H1 (cell line): ENCODE measurements around the gene ABHD16A. TPM values are rescaled to one million over a fixed set of nuclear protein-coding genes. Genes with fewer than 3 reads are reported as not detected.

Experiments
- CTCF ChIA-PET: fragments of 300-600 bp; sonication (Branson Sonifier 250); formaldehyde crosslinking; loops from one replicate; lab custom pipeline; 2021; ENCODE audit not compliant: partially characterized antibody; lab: Charles Lee
- POLR2A ChIA-PET: fragments of 300-600 bp; sonication (Branson Sonifier 250); formaldehyde crosslinking; loops from one replicate; lab custom pipeline; 2021; ENCODE audit warnings: inconsistent platforms; ENCODE audit not compliant: partially characterized antibody; lab: Charles Lee
- DNase-seq, 2 experiments: peaks; one replicate each; pipeline versions ENCODE4 v3.0.0 to v3.0.0-alpha.2; 2010 to 2022; ENCODE audit warnings: low spot score in 2 of 2, low read depth in 1 of 2, mixed read lengths in 1 of 2
- FAIRE-seq: peaks from 2 replicates; lab custom pipeline; 2011; peaks lifted over from hg19 to GRCh38; lab: Jason Lieb, UNC
- H2AFZ ChIP-seq: 2 replicates; pipeline ENCODE4 v1.8.1; 2012; ENCODE audit warnings: low read length, inconsistent platforms
- H2AK5ac ChIP-seq: 2 replicates; pipeline ENCODE4 v1.6.1; 2013; ENCODE audit warnings: low read depth, low read length
- H2BK120ac ChIP-seq: replicated peaks from 2 replicates; pipeline ENCODE3; 2013; ENCODE audit warnings: low read depth, low read length, inconsistent platforms
- H2BK12ac ChIP-seq: 2 replicates; pipeline ENCODE4 v1.6.1; 2013; ENCODE audit warnings: low read depth, low read length
- H2BK15ac ChIP-seq: 2 replicates; pipeline ENCODE4 v1.6.1; 2013; ENCODE audit warnings: low read length
- H2BK20ac ChIP-seq: 2 replicates; pipeline ENCODE4 v1.6.1; 2013; ENCODE audit warnings: low read length
- H2BK5ac ChIP-seq: 2 replicates; pipeline ENCODE4 v1.6.1; 2013; ENCODE audit warnings: low read depth, low read length
- H3K14ac ChIP-seq: 2 replicates; pipeline ENCODE4 v1.6.1; 2013; ENCODE audit warnings: inconsistent platforms; ENCODE audit not compliant: insufficient read length
- H3K18ac ChIP-seq: 2 replicates; pipeline ENCODE4 v1.6.1; 2013; ENCODE audit warnings: low read length; ENCODE audit errors: extremely low read depth
- H3K23ac ChIP-seq: 2 replicates; pipeline ENCODE4 v1.6.1; 2013; ENCODE audit warnings: inconsistent platforms; ENCODE audit not compliant: insufficient read length
- H3K23me2 ChIP-seq: 2 replicates; pipeline ENCODE4 v1.6.1; 2013; ENCODE audit warnings: low read depth, low read length
- H3K27ac ChIP-seq: 2 replicates; pipeline ENCODE4 v1.6.1; 2011; ENCODE audit warnings: low read depth, low read length, inconsistent platforms
- H3K27me3 ChIP-seq, 4 experiments: replicated peaks in 1 of 4; 1 replicate in 1 of 4; 2 replicates in 3 of 4; pipeline versions ENCODE4 v1.6.1 to v1.8.1; 2011 to 2013; ENCODE audit warnings: low read length in 3 of 4, mild to moderate bottlenecking in 3 of 4, inconsistent platforms in 2 of 4, mixed read lengths in 2 of 4, moderate library complexity in 1 of 4; ENCODE audit not compliant: control insufficient read depth in 3 of 4, insufficient read depth in 3 of 4; ENCODE audit errors: extremely low read depth in 1 of 4
- H3K36me3 ChIP-seq, 4 experiments: 2 replicates each; pipeline versions ENCODE4 v1.6.1 to v1.8.1; 2011 to 2013; ENCODE audit warnings: mild to moderate bottlenecking in 4 of 4, low read length in 3 of 4, moderate library complexity in 2 of 4, control low read depth in 1 of 4, inconsistent platforms in 1 of 4; ENCODE audit not compliant: insufficient read depth in 4 of 4, control insufficient read depth in 2 of 4
- H3K4ac ChIP-seq: replicated peaks from 2 replicates; pipeline ENCODE3; 2013; ENCODE audit warnings: low read length, low read depth, mixed read lengths, inconsistent platforms; ENCODE audit not compliant: insufficient read length
- H3K4me1 ChIP-seq, 4 experiments: replicated peaks in 1 of 4; 1 replicate in 1 of 4; 2 replicates in 3 of 4; pipeline versions ENCODE4 v1.6.1 to v1.8.1; 2011 to 2013; ENCODE audit warnings: low read length in 3 of 4, inconsistent platforms in 2 of 4, mixed read lengths in 1 of 4; ENCODE audit not compliant: insufficient read depth in 4 of 4, control insufficient read depth in 3 of 4
- H3K4me2 ChIP-seq, 2 experiments: 2 replicates each; pipeline versions ENCODE4 v1.6.1 to v1.8.1; 2011 to 2013; ENCODE audit warnings: low read depth in 2 of 2, low read length in 2 of 2, control low read depth in 1 of 2, inconsistent platforms in 1 of 2, mild to moderate bottlenecking in 1 of 2; ENCODE audit not compliant: insufficient read depth in 1 of 2
- H3K4me3 ChIP-seq, 4 experiments: fragments of 200-600, 300-600 bp in 1 of 4; sonication (generic), shearing (Covaris generic), sonication (Bioruptor Twin) in 1 of 4; 2 replicates each; pipeline versions ENCODE4 v1.5.1 to v1.8.1; 2011 to 2016; ENCODE audit warnings: low read length in 4 of 4, low read depth in 3 of 4, control low read depth in 2 of 4, inconsistent platforms in 2 of 4, mild to moderate bottlenecking in 2 of 4, mixed read lengths in 1 of 4, moderate library complexity in 1 of 4; ENCODE audit not compliant: insufficient read depth in 2 of 4; ENCODE audit errors: extremely low read depth in 1 of 4
- H3K56ac ChIP-seq: replicated peaks from 2 replicates; pipeline ENCODE3; 2013; ENCODE audit warnings: low read depth, mild to moderate bottlenecking, mixed read lengths, low read length, inconsistent platforms; ENCODE audit not compliant: insufficient read length
- H3K79me1 ChIP-seq: 2 replicates; pipeline ENCODE4 v1.6.1; 2013; ENCODE audit warnings: low read depth, low read length, control low read depth
- H3K79me2 ChIP-seq, 2 experiments: 2 replicates each; pipeline versions ENCODE4 v1.6.1 to v1.8.1; 2012 to 2013; ENCODE audit warnings: low read length in 2 of 2, mild to moderate bottlenecking in 2 of 2, inconsistent platforms in 1 of 2; ENCODE audit not compliant: insufficient read depth in 2 of 2, control insufficient read depth in 1 of 2
- H3K9ac ChIP-seq, 4 experiments: replicated peaks in 1 of 4; 1 replicate in 1 of 4; 2 replicates in 3 of 4; pipeline versions ENCODE4 v1.6.1 to v1.8.1; 2011 to 2013; ENCODE audit warnings: low read depth in 3 of 4, low read length in 3 of 4, control low read depth in 2 of 4, mild to moderate bottlenecking in 2 of 4, moderate library complexity in 2 of 4, inconsistent platforms in 1 of 4; ENCODE audit errors: extremely low read depth in 1 of 4
- H3K9me3 ChIP-seq, 2 experiments: 2 replicates each; pipeline versions ENCODE4 v1.6.1 to v1.8.1; 2012 to 2013; ENCODE audit warnings: mild to moderate bottlenecking in 2 of 2, moderate library complexity in 2 of 2, control low read depth in 1 of 2, inconsistent platforms in 1 of 2, low read depth in 1 of 2, low read length in 1 of 2, mixed read lengths in 1 of 2; ENCODE audit not compliant: insufficient read depth in 2 of 2
- H4K20me1 ChIP-seq, 2 experiments: replicated peaks in 1 of 2; 2 replicates each; pipeline versions ENCODE3 to v1.8.1; 2011 to 2013; ENCODE audit warnings: inconsistent platforms in 2 of 2, low read length in 2 of 2, mild to moderate bottlenecking in 1 of 2; ENCODE audit not compliant: insufficient read depth in 2 of 2, control insufficient read depth in 1 of 2
- H4K5ac ChIP-seq: 2 replicates; pipeline ENCODE4 v1.6.1; 2013; ENCODE audit warnings: low read length, low read depth, mixed read lengths, inconsistent platforms; ENCODE audit not compliant: insufficient read length
- H4K8ac ChIP-seq: 2 replicates; pipeline ENCODE4 v1.8.0; 2013; ENCODE audit warnings: mild to moderate bottlenecking, moderate library complexity, low read length, inconsistent platforms; ENCODE audit not compliant: insufficient read depth; ENCODE audit errors: extremely low read depth
- H4K91ac ChIP-seq: replicated peaks from 2 replicates; pipeline ENCODE3; 2013; ENCODE audit warnings: low read length, mixed read lengths, inconsistent platforms; ENCODE audit not compliant: insufficient read length
- CBX5 ChIP-seq: fragments of 300-800, 300-1000 bp; sonication (generic); IDR thresholded peaks from 2 replicates; pipeline ENCODE4 v1.7.1; 2016; ENCODE audit warnings: antibody characterized with exemption, low read length, low read depth
- JUND ChIP-seq: IDR thresholded peaks from 2 replicates; pipeline ENCODE4 v1.6.1; 2011; ENCODE audit warnings: mild to moderate bottlenecking, improper control_type of control experiment, low read length
- KDM4A ChIP-seq: IDR thresholded peaks from one replicate; pipeline ENCODE4 v1.7.1; 2012; ENCODE audit warnings: low read depth, mild to moderate bottlenecking, moderate library complexity, low read length, inconsistent platforms; ENCODE audit not compliant: severe bottlenecking
- NANOG ChIP-seq: IDR thresholded peaks from 2 replicates; pipeline ENCODE4 v1.6.1; 2011; ENCODE audit warnings: low read length, low read depth, mild to moderate bottlenecking, inconsistent platforms; ENCODE audit not compliant: insufficient read depth, poor library complexity, severe bottlenecking
- PHF8 ChIP-seq: fragments of 200-600 bp; sonication (generic); conservative IDR thresholded peaks from 2 replicates; pipeline ENCODE4 v1.7.1; 2012; ENCODE audit warnings: low read depth, mild to moderate bottlenecking, inconsistent platforms, low read length, moderate library complexity
- POU5F1 ChIP-seq: IDR thresholded peaks from 2 replicates; pipeline ENCODE4 v1.6.1; 2011; ENCODE audit warnings: low read depth, mild to moderate bottlenecking, low read length, moderate library complexity
- RAD21 ChIP-seq, 2 experiments: IDR thresholded peaks in 1 of 2; conservative IDR thresholded peaks in 1 of 2; 2 replicates each; pipeline ENCODE4 v1.6.1; 2011; ENCODE audit warnings: low read depth in 2 of 2, low read length in 2 of 2, improper control_type of control experiment in 1 of 2, inconsistent platforms in 1 of 2, mild to moderate bottlenecking in 1 of 2, moderate library complexity in 1 of 2
- SIX5 ChIP-seq: IDR thresholded peaks from 2 replicates; pipeline ENCODE4 v1.6.1; 2011; ENCODE audit warnings: mild to moderate bottlenecking, low read depth, low read length
- SUZ12 ChIP-seq: fragments of 200-600 bp; sonication (generic); IDR thresholded peaks from 2 replicates; pipeline ENCODE4 v1.6.1; 2012; ENCODE audit warnings: mild to moderate bottlenecking, inconsistent platforms, low read length, moderate library complexity, mixed read lengths
- WGBS, 2 experiments: shearing (Covaris generic) in 1 of 2; methylation state at CpG; one replicate each; pipeline versions ENCODE4 v1.1.6 to v1.1.7; 2013 to 2015; ENCODE audit warnings: low lambda C conversion rate in 2 of 2, mixed read lengths in 2 of 2, inconsistent platforms in 1 of 2, low coverage in 1 of 2, missing lambda C conversion rate in 1 of 2; ENCODE audit not compliant: insufficient replicate concordance in 2 of 2, insufficient coverage in 1 of 2, insufficient read length in 1 of 2; ENCODE audit errors: extremely low coverage in 1 of 2, missing lambda C conversion rate in 1 of 2; 5-methylcytosine and 5-hydroxymethylcytosine counted together
- polyA plus RNA-seq, 7 experiments: library from polyadenylated mRNA; depleted of rRNA in 3 of 7; stranded (reverse) in 5 of 7; unstranded in 2 of 7; fragments of >200 nt in 5 of 7; fragments of 200-250 nt in 2 of 7; gene quantifications; 1 replicate in 5 of 7; 2 replicates in 1 of 7; 4 replicates in 1 of 7; pipeline versions ENCODE4 v1.2.1 to v1.2.3, GENCODE V29; 2011 to 2013; ENCODE audit warnings: missing spikeins in 2 of 7, mixed read lengths in 2 of 7
- total RNA-seq: library from RNA; stranded (reverse); fragmentation: NEBNext Ultra II Directional; extraction: Animal tissue kit (Norgen Biotek cat#: 25700); gene quantifications from 2 replicates; pipeline ENCODE4 v1.2.1, GENCODE V29; 2021

The ABHD16A gene
- total and polyA plus RNA-seq, 2 of the 8 experiments (the other 6 are each of a cell fraction or from before 2014, with no cell fraction given): 32.9 to 40.2 TPM

DNA sequence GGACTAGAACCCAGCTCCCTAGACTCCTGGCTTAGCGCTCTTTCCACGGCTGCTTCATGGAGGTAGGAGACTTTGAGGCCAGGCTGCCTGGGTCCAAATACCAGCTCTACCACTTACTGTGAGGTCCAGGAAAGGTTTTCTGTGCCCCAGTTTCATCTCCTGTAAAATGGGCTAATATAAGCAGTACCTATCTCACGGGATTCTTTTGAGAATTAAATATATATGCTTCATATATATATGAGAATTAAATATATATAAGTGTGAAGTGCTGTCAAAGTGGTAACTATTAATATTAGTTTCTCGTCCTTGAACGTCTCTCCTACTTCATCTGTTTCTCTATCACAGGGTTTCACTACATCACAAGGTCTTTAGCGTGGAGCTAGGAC, 12.1 kb downstream of the ABHD16A start:
- Histone ChIP-seq H4K5ac (no peak overlapping the region), H3K9ac (no peak overlapping the region), H3K23me2 (no peaks in the 10 kb centered on the region), H3K79me2 (no peaks in the 10 kb centered on the region), H2BK12ac (no peak overlapping the region), H2AK5ac (no peak overlapping the region), H2AFZ (no peak overlapping the region), H2BK5ac (no peak overlapping the region), H3K27me3 (no peaks in the 10 kb centered on the region), H3K36me3 (peaks cover 8 to 28% (median 18%) of the 10 kb centered on the region in 4 experiments; a peak in 5 of 8 replicates), H3K4me2 (no peak overlapping the region), H3K4ac (no peak overlapping the region), H4K91ac (no peak overlapping the region), H2BK20ac (no peak overlapping the region), H3K4me1 (peaks cover 0 to 1% (median 0%) of the 10 kb centered on the region in 4 experiments; a peak in 2 of 7 replicates), H3K4me3 (no peak overlapping the region), H3K9me3 (no peaks in the 10 kb centered on the region), H2BK120ac (no peak overlapping the region), H3K56ac (no peak overlapping the region), H3K79me1 (no peaks in the 10 kb centered on the region), H3K14ac (no peak overlapping the region), H3K23ac (no peak overlapping the region), H3K27ac (no peak overlapping the region), H4K20me1 (no peaks in the 10 kb centered on the region), H4K8ac (no peak overlapping the region), H3K18ac (no peak overlapping the region), H2BK15ac (no peak overlapping the region)
- WGBS, 2 experiments: 90% methylated on average over 6 of the region's 6 CpGs; no CpG with 5 or more reads in 1 of the 2 experiments
- CTCF ChIA-PET: interaction anchor here (0.9 to 5.8 kb wide), 19 partner anchors 8 to 105 kb away, joined by 3 to 26 read pairs (median 6); partner anchors contain the start of genes BAG6, CSNK2B, DDAH2 and GPANK1
- FAIRE-seq (no peak), DNase-seq (no peak)
- TF ChIP-seq SIX5: no peak
- no peak for TF ChIP-seq NANOG
- no peak for TF ChIP-seq RAD21 (IDR thresholded peaks at IDR 0.05 in 1 of 2, conservative IDR thresholded peaks at IDR 0.05 in 1 of 2; ENCODE audit: low read depth in 2 of 2, low read length in 2 of 2)
- TF ChIP-seq CBX5: no peak
- no peak for TF ChIP-seq KDM4A
- TF ChIP-seq POU5F1: no peak
- TF ChIP-seq PHF8: no peak
- no peak for TF ChIP-seq SUZ12
- no peak for TF ChIP-seq JUND
- POLR2A ChIA-PET: interaction anchor here (0.7 to 6.6 kb wide), 11 partner anchors 11 to 59 kb away, joined by 3 to 33 read pairs (median 4); partner anchors contain the start of genes ABHD16A, BAG6, GPANK1 and LY6G6D
